NCI-H146 treated with DMSO at 0.1 percent for 48 hours (cell line): ENCODE results near the gene B4GALNT3.
"Not testable (repeated sequence)": the region's sequence is repeated elsewhere in the genome, so short reads cannot be mapped to it uniquely, and the experiment has no call there.

Experiments
- DNase-seq: peaks from one replicate; lab custom pipeline; 2025; ENCODE audit not compliant: unreplicated experiment; lab: John Stamatoyannopoulos, UW

Gene B4GALNT3

DNA sequence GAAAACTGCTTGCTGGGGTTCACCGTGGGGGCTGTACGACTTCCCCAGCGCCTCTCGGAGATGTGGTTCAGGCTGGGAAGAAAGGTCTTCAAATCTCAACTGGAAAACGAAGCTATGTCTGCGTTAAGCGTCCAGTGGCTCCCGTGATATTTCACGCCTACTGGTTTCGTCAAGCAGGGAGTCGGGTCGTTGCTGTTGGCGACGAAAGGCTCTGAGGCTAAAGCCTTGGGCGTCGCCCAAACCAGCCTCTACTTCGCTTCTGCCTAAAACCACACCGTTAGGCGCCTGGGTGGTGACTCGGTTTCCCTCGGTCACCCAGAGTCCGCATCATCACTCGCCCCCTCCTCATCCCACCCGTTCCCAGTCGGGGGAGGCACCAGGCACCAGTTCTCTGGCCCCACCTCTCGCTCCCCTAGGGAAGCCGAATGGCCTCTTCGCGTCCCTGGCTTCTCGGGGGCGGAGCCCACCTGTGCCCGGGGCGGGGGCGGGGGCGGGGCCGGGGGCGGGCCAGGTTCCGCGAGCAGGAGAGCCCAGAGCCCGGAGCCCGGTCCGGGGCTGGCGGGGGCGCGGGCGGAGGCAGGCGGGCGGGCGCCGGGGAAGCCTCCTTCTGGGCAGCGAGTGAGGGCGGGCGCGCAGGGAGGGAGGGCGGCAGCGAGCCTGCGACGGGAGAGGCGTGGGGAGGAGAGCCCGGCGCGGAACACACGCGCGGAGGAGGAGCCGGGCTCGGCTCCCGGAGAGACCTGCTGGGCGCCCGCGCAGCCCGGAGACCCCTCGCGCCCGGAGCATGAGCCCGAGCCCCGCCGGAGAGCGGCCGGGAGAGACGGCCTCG lies at the start of gene B4GALNT3:
TSS of gene B4GALNT3 (plus strand) at position 510 of the 829 bp plus-strand sequence. CDS start 438 bp downstream, outside the sequence.
- DNase-seq = peak; percentile 75

DNA sequence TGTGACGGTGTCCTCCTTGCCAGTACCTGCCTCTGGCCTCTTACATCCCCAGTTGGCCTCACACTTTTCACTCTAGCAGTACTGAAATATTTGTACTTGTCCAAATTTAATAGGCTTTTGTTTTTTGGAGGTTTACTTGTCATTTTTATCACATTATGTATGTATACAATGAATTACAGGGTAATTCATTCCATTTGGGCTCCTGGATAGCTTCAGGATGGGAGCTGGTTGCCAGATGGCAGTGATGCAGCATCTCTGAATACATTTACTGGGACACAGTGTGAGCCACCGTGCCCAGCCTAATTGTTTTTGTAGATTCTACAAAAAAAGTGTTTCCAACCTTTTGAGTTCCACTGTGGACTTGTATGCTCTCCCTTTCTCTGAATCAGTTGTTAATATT lies 44.9 kb upstream of the B4GALNT3 start:
- no peak for DNase-seq

- DNase-seq = no peak
Observed at GRCh38 chr12:418432-418831, 41.3 kb upstream of the B4GALNT3 start.

GRCh38 chr12:422526-422925 lies 37.2 kb upstream of the B4GALNT3 start:
- DNase-seq = no peak

GRCh38 chr12:435737-436136 lies 24.0 kb upstream of the B4GALNT3 start:
- DNase-seq = not testable (repeated sequence)

DNA sequence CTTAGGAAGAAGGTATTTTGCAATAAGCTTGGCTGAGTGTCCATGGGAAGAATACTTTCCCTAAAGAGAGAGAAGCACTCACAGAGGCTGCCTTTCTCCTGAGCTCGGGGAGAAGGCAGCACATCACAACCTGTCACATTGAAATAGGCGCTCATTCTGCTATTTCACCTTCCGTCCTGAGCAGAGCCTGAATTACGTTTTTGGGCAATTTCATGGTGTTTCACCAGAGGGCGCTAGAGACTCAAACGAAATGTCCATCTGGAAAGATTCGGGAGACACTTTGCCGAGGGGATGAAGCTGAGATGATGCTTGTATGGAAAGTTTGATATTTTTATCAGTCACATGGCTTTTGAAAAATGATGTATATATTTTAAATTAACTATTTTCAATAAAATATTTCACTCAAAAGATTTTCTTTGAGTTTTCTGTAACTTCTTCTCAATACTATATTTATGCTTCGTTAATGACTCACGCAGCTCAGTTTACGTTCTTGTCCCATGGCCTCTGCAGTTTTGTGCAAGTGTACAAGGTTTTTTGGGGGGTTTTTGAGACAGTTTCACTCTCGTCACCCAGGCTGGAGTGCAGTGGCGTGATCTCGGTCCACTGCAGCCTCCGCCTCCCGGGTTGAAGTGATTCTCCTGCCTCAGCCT lies 17.4 kb upstream of the B4GALNT3 start:
- peak; percentile 15 for DNase-seq

DNA sequence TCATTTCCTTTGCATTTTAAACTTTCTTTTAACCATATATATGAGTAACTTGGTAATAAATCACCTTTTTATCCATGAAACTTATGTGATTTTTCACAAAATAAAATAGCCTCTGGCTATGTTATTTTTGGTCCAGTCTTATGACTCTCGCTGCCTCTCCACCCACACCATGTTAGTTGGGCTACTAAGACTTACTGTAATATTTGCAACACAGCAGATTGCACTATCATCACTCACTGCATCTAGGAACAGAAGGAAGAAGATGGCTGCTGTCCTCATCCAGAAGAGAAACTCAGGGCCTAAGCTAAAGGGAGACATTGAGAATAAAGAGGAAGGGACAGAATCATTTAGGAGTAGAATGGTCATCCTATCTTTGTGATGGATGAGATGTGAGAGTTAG lies 12.6 kb upstream of the B4GALNT3 start:
- DNase-seq = no peak

DNA sequence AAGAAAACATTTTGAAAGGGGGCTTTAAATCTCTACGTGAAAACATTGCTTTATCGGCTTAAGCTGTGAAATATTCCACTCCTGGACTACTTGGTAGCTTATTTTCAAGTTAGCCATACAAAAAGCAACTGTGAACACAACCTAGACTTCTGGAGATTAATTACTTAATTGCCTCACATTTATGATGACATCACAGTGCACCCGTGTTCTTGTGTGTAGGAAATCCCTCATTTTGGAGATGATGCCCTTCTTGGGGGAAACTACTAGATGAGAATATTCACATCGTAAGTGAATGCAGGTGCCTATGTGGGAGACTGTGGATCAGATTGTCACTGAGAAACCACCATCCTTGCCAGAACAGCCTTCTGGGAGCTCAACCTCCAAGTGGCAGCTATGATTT lies 10.5 kb upstream of the B4GALNT3 start:
- no peak for DNase-seq

DNA sequence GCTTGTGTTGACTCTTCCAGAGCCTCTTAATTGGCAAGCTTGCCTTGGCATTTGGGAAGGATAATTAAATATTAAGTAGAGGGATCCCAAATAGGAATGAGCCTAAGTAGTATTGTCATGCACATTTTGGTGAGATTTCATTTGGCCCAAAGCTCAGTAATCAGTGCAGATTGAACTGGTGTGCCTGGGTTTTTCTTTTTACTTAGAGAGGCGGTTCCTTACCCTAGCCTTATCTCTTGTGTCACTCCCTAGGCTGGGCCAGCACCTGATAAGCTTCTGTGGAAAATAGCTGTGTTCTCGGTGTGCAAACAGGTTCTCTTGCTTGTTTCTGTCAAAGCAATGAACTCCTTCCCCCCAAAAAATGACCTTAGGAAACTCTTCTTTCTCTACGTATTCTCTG lies 9.3 kb upstream of the B4GALNT3 start:
- no peak for DNase-seq

- DNase-seq = no peak
Observed at GRCh38 chr12:452667-453210, 7.0 kb upstream of the B4GALNT3 start.

- no peak for DNase-seq
Observed at GRCh38 chr12:454833-455232, 4.9 kb upstream of the B4GALNT3 start.

- no peak for DNase-seq
Observed at GRCh38 chr12:455821-456220, 3.9 kb upstream of the B4GALNT3 start.

DNA sequence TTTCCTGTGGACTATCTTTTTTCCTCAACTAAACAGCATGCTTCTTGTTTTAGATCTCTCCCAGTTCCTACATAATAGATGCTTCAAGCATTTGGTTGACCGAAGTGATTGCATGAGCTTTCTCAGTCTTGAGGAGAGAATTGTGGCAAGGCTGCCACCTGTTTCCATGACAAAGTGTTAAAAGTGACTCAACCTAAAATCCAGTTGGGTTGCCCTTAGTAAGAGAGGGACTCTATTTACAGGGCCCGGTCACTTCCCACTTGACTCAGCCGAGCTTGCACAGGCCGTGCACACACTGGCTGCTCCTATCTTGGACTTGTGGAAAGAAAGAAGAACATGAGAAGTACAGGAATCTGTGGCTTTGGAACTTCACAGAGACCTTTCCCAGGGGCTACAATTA lies 2.1 kb upstream of the B4GALNT3 start:
- DNase-seq = no peak

DNA sequence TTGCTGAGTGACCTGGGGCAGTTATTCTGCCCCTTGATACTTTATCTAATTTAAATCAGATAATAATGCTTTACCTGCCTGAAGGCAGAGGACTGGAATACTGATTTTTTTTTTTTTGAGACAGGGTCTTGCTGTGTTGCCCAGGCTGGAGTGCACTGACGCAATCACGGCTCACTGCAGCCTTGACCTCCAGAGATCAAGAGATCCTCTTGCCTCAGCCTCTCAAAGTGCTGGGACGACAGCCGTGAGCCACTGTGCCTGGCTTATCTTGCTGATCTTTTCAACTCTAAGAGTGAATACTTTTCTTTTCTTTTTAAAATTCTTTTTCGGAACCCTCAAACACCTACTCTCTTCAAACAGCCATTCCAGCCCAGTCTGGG lies 699 bp upstream of the B4GALNT3 start:
- DNase-seq = no peak

DNA sequence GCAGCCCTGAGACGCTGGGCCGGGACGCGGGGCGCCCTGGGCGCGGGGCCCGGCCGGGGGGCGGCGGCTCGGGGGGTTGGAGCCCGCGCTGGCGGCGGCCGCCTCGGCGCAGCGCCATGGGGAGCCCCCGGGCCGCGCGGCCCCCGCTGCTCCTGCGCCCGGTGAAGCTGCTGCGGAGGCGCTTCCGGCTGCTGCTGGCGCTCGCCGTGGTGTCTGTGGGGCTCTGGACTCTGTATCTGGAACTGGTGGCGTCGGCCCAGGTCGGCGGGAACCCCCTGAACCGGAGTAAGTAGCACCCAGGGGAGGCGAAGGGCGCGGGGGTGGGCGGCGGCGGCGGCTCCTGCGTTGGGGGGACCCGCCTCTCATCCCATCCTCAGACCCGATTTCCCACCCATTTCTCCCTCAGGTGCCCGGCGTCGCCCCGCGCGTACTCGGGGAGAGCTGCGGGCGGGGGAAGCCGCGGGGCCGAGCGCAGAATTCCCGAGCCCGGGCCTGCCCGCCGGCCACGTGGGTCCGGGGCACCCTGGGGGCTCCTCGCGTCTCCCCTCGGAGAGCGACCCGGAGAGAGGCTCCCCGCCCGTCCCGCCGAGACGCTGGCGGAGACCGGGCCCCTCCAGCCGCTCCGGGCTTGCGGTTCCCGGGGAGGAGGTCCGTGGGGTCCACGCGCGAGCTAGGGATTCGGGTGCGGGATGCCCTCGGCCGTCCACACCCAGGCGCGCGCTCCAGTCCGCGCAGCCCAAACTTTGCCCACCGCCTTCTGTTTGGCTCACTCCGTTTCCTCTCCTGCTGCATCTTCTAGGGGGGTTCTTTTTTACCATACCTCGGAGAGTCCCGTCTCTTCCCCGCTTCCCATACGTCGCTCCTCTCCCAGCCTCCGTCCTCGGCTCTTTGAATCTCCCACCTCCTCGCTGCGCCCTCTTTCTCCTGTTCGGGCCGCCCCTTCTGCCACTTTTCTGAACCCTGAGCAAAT lies 807 bp downstream of the B4GALNT3 start:
- peak; percentile 17 for DNase-seq

GRCh38 chr12:461425-461824 lies 1.7 kb downstream of the B4GALNT3 start:
- no peak for DNase-seq

GRCh38 chr12:462936-463705 lies 3.4 kb downstream of the B4GALNT3 start:
- no peak for DNase-seq

GRCh38 chr12:464484-465267 lies 4.9 kb downstream of the B4GALNT3 start:
- no peak for DNase-seq

GRCh38 chr12:466039-466438 lies 6.3 kb downstream of the B4GALNT3 start:
- DNase-seq = no peak

DNA sequence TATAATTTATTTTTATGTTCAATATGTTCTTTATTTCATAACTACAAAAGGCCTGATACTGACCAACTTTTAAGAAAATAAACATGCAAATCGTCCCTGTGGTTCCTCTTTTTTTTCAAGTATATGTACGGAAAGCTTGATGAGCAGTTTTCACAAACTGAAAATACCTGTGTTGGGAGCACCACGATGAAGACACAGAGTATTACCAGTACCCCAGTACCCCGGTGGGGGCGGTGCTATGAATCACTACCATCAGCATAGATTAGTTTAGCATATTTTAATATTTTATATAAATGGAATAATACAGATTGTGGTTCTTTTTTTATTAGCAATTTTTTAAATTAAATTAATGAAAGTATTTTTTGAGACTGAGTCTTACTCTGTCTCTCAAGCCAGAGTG lies 7.0 kb downstream of the B4GALNT3 start:
- no peak for DNase-seq
